ENCODE results near the gene ANXA2R. TPM values are rescaled to one million over a fixed set of nuclear protein-coding genes. Genes with fewer than 3 reads are reported as not detected.
"Not testable (repeated sequence)": the region's sequence is repeated elsewhere in the genome, so short reads cannot be mapped to it uniquely, and the experiment has no call there.

The ANXA2R gene
- total and polyA plus RNA-seq, 2 of the 4 experiments (the other 2 are of a cell fraction), result 1.3 to 3.6 TPM

GRCh38 chr5:43078956-43079355, 38.8 kb upstream of the ANXA2R start:
- Histone ChIP-seq H3K4me3 (ENCODE audit: insufficient read depth, low read depth, low read length) (no peak overlapping the region), H3K14ac (replicated peaks; ENCODE audit: low read depth, low read length) (no peak overlapping the region), H2BK20ac (ENCODE audit: low read depth, low read length) (no peak overlapping the region), H3K79me1 (ENCODE audit: low read depth in 1 of 2, low read length in 2 of 2) (peaks cover 20 to 37% of the 10 kb centered on the region in 2 experiments), H2BK5ac (ENCODE audit: low read depth, low read length, poor library complexity, severe bottlenecking) (no peak overlapping the region), H4K91ac (ENCODE audit: insufficient read depth, low read depth, low read length) (no peak overlapping the region), H3K9ac (ENCODE audit: low read depth, low read length) (no peak overlapping the region), H4K8ac (ENCODE audit: low read depth in 2 of 2, low read length in 2 of 2) (no peak overlapping the region), H3K9me1 (ENCODE audit: insufficient read depth, low read length) (peaks cover 7% of the 10 kb centered on the region), H3K4me1 (ENCODE audit: control insufficient read depth, insufficient read depth, low read length) (peaks cover 4% of the 10 kb centered on the region; the same call in 1 of the 2 replicates), H3K36me3 (ENCODE audit: control insufficient read depth, insufficient read depth, low read length) (peaks cover 12% of the 10 kb centered on the region), H3K27me3 (ENCODE audit: control insufficient read depth, insufficient read depth, low read length) (no peaks in the 10 kb centered on the region), H2AK9ac (replicated peaks; ENCODE audit: low read depth, low read length, poor library complexity) (no peak overlapping the region), H2BK120ac (ENCODE audit: low read depth, low read length) (no peak overlapping the region), H3K23ac (ENCODE audit: low read depth, low read length) (no peak overlapping the region), H3K4ac (ENCODE audit: low read depth, low read length) (no peak overlapping the region), H2AFZ (replicated peaks; ENCODE audit: low read length, poor library complexity) (no peak overlapping the region), H3K4me2 (ENCODE audit: low read depth, low read length) (no peak overlapping the region), H4K20me1 (ENCODE audit: insufficient read depth, low read length) (no peaks in the 10 kb centered on the region; the same call in 1 of the 2 replicates), H3K27ac (ENCODE audit: insufficient read depth, low read length) (no peak overlapping the region), H4K5ac (ENCODE audit: low read depth, low read length) (no peak overlapping the region), H3K56ac (ENCODE audit: extremely low read depth, insufficient read depth, low read length) (no peak overlapping the region), H3K18ac (ENCODE audit: low read depth, low read length) (no peak overlapping the region), H2BK15ac (ENCODE audit: low read depth, low read length) (no peak overlapping the region), H2AK5ac (ENCODE audit: low read depth, low read length) (no peak overlapping the region), H3K9me3 (ENCODE audit: control insufficient read depth, insufficient read depth, low read length) (no peaks in the 10 kb centered on the region)
- ChIA-PET POLR2A (ENCODE audit: unreplicated experiment) (no interaction called here), CTCF (interaction anchor here (0.6 to 1.3 kb wide), 3 partner anchors 11 to 200 kb away, joined by 3 read pairs; no protein-coding TSS in a partner anchor)
- peak; percentile 78 for TF ChIP-seq CEBPB (IDR thresholded peaks at IDR 0.05; ENCODE audit: low read depth, low read length)
- TF ChIP-seq NFE2L2 (IDR thresholded peaks at IDR 0.05; ENCODE audit: low read depth, low read length), result no peak
- no TSS peak for BruUV-seq (replicated peaks)
- DNase-seq (peak; percentile 80), ATAC-seq (ENCODE audit: low read depth) (peak; percentile 94)
- in situ Hi-C loops (cut with MboI; ENCODE audit: low sequenced_read_pairs) (no loop called here), intact Hi-C loops (cut with micrococcal nuclease) (no loop called here), dilution Hi-C loops (cut with HindIII; ENCODE audit: low sequenced_read_pairs, unreplicated experiment) (no loop called here)
- WGBS, 2 experiments (ENCODE audit: extremely low coverage in 2 of 2, insufficient read length in 1 of 2), result no CpG with 5 or more reads among the region's 4 CpGs

GRCh38 chr5:43077446-43078191, 37.5 kb upstream of the ANXA2R start:
- POLR2A ChIA-PET (ENCODE audit: unreplicated experiment); H3K9me3 ChIP-seq (ENCODE audit: control insufficient read depth, insufficient read depth, low read length); H4K5ac ChIP-seq (ENCODE audit: low read depth, low read length); H2AK9ac ChIP-seq (replicated peaks; ENCODE audit: low read depth, low read length, poor library complexity); H2AK5ac ChIP-seq (ENCODE audit: low read depth, low read length); DNase-seq; H3K9me1 ChIP-seq (ENCODE audit: insufficient read depth, low read length); ATAC-seq (ENCODE audit: low read depth); H2BK15ac ChIP-seq (ENCODE audit: low read depth, low read length); H2BK20ac ChIP-seq (ENCODE audit: low read depth, low read length); in situ Hi-C loops (cut with MboI; ENCODE audit: low sequenced_read_pairs); H3K27ac ChIP-seq (ENCODE audit: insufficient read depth, low read length); H4K8ac ChIP-seq (ENCODE audit: low read depth in 2 of 2, low read length in 2 of 2); H4K20me1 ChIP-seq (ENCODE audit: insufficient read depth, low read length); H3K4me3 ChIP-seq (ENCODE audit: insufficient read depth, low read depth, low read length); H3K4me1 ChIP-seq (ENCODE audit: control insufficient read depth, insufficient read depth, low read length); H3K27me3 ChIP-seq (ENCODE audit: control insufficient read depth, insufficient read depth, low read length); H3K23ac ChIP-seq (ENCODE audit: low read depth, low read length); H3K9ac ChIP-seq (ENCODE audit: low read depth, low read length); H3K4ac ChIP-seq (ENCODE audit: low read depth, low read length); H4K91ac ChIP-seq (ENCODE audit: insufficient read depth, low read depth, low read length); dilution Hi-C loops (cut with HindIII; ENCODE audit: low sequenced_read_pairs, unreplicated experiment); BruUV-seq (replicated peaks); H2BK120ac ChIP-seq (ENCODE audit: low read depth, low read length); intact Hi-C loops (cut with micrococcal nuclease); H3K18ac ChIP-seq (ENCODE audit: low read depth, low read length); H2AFZ ChIP-seq (replicated peaks; ENCODE audit: low read length, poor library complexity); H3K4me2 ChIP-seq (ENCODE audit: low read depth, low read length); H3K56ac ChIP-seq (ENCODE audit: extremely low read depth, insufficient read depth, low read length); H2BK5ac ChIP-seq (ENCODE audit: low read depth, low read length, poor library complexity, severe bottlenecking); H3K14ac ChIP-seq (replicated peaks; ENCODE audit: low read depth, low read length): not testable (repeated sequence)
- CTCF ChIA-PET, result interaction anchor here (0.6 kb wide), 1 partner anchor 13 kb away, joined by 3 read pairs; no protein-coding TSS in a partner anchor
- WGBS, 2 experiments (ENCODE audit: extremely low coverage in 2 of 2, insufficient read length in 1 of 2), result 80% methylated on average over 2 of the region's 7 CpGs; no CpG with 5 or more reads in 1 of the 2 experiments
- H3K79me1 ChIP-seq (ENCODE audit: low read depth in 1 of 2, low read length in 2 of 2), result peaks cover 21 to 47% of the 10 kb centered on the region in 2 experiments
- H3K36me3 ChIP-seq (ENCODE audit: control insufficient read depth, insufficient read depth, low read length), result peaks cover 13% of the 10 kb centered on the region
